Jurkat, Clone E6-1 (cell line): Measurements from ENCODE around the gene ADAM15.

ENCODE experiments used
- DNase-seq: peaks from one replicate; pipeline ENCODE4 v3.0.0-alpha.2; 2011; ENCODE audit warnings: low read depth, low spot score
- H3K4me3 ChIP-seq: 2 replicates; pipeline ENCODE4 v1.5.1; 2011; ENCODE audit warnings: mild to moderate bottlenecking, low read length, control low read depth, moderate library complexity

The ADAM15 gene

GRCh38 chr1:155044812-155045657 lies 6.1 kb upstream of the ADAM15 start:
- peak; percentile 60 for DNase-seq
- H3K4me3 ChIP-seq: no peak overlapping the region

- no peak overlapping the region for H3K4me3 ChIP-seq
- no peak for DNase-seq
These were observed 2.4 kb upstream of the ADAM15 start for GRCh38 chr1:155048449-155049334.

GRCh38 chr1:155049651-155050559 lies 1.2 kb upstream of the ADAM15 start:
- peak overlapping the region; percentile 69 for H3K4me3 ChIP-seq
- no peak for DNase-seq

- no peak for DNase-seq
- peak overlapping the region; percentile 52 for H3K4me3 ChIP-seq
These were observed 243 bp downstream of the ADAM15 start for GRCh38 chr1:155051342-155051776.

DNA sequence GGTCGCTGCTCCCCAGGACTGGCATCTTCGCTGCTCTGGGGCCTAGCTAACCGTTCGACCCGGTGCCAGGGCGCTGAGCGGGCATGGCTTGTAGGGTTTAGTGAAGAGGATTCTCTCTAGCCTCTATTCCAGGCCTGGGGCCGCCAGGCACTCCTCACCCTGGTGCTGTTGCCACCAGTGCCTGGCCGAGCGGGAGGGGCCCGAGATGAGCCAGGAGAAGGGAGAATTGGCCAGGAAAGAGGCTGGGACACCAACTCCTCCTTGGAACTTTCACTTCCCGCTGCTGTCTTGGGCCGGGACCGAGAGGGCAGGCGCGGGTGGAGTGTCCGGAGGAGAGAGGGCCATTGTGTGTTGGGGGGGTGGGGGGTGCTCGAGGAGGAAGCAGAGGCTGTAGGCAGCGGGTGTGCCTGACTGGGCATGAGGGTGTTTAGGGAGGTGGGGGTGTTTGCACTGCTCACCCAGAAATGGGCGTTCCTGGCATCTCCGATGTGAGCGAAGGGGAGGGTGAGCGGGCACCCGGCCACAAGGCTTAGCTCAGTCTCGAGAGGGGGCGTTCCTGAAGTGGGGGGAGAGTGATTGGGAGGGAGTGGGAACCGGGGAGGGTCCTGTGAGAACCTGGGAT lies 772 bp downstream of the ADAM15 start:
- peak overlapping the region; percentile 52 for H3K4me3 ChIP-seq
- no peak for DNase-seq

DNA sequence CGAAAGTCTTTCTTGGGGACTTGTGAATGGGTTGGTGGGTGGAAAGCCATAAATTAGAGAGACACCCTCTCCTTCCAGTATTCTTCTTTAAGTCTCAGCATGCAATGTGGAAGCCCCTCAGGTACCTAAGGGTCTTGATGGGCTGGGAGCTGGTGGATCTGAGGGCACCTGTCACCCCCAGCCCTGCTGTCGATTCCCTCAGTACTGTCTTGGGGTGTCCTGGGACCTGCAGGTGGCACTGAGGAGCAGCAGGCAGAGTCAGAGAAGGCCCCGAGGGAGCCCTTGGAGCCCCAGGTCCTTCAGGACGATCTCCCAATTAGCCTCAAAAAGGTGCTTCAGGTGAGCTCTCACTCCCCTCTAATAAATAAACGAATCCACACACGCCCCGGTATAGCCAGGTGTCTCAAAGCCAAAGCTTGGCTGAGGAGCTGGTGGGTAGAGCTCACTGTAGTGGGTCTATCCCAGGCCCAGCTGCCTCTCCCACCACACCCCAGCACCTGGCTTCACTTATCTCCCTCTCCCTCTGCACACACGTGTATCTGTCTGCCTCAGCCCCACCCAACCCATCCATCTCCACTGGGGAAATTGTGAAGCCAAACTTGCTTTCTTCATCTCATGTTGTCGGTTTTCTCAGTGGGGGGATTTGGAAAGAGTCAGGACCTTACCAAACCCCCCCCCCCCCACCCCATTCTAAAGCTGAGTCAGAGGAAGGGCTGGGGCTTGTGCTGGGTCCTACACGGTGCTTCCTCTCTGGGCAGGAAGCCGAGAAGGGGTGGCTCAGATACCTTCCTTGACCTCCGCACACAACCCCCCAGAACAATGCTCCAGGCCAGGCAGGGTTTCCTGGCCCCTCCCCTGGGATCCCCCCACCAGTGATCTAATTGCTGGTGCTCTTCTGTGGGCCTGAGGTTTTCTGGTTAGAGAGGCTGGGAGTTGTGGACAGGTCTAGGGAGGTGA lies 1.6 kb downstream of the ADAM15 start:
- DNase-seq: no peak
- H3K4me3 ChIP-seq: no peak overlapping the region

DNA sequence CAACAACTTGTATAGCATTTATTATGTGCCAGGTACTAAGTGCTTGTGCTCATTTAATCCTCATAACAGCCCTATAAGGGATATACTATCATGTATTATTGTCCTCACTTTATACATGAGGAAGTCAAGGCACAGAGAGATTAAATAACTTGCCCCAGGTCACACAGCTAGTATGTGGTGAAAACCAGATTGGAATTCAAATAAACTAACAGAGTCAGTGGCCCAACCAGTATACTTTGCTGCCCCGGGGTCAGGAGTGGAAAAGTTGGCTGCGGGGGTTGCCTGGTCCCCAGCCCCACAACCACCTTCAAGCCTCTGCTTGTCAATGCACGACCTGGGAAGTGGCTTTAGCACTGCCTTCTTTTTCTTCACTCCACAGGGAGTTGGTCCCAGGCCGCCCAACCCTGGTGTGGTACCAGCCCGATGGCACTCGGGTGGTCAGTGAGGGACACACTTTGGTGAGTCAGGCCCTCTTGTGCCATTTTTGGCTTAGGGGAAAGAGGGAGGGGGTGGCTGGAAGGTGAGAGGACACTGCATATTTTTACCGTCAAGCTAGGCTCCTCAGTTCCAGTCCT lies 2.5 kb downstream of the ADAM15 start:
- no peak for DNase-seq
- H3K4me3 ChIP-seq: no peak overlapping the region

DNA sequence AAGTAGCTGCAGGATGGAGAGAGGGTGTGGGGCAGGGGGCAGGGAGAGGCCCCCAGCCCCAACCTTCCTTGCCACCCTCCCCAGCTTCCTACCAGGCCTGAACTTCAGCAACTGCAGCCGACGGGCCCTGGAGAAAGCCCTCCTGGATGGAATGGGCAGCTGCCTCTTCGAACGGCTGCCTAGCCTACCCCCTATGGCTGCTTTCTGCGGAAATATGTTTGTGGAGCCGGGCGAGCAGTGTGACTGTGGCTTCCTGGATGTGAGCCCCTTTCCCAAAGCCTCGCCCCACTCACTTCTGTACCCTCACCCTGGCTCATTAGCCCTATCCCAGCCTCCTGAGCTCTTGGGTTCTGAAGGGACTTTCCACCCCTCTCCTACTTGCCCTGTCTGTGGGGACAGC lies 6.0 kb downstream of the ADAM15 start:
- no peak for DNase-seq
- no peak overlapping the region for H3K4me3 ChIP-seq

DNA sequence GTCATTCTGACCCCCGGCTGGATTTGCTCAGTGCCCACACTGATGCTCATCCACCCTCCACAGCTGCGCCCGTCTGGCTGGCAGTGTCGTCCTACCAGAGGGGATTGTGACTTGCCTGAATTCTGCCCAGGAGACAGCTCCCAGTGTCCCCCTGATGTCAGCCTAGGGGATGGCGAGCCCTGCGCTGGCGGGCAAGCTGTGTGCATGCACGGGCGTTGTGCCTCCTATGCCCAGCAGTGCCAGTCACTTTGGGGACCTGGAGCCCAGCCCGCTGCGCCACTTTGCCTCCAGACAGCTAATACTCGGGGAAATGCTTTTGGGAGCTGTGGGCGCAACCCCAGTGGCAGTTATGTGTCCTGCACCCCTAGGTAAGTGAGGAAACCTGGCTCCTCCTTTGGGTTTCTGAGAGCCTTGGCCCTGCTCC lies 6.7 kb downstream of the ADAM15 start:
- H3K4me3 ChIP-seq: no peak overlapping the region
- DNase-seq: no peak

DNA sequence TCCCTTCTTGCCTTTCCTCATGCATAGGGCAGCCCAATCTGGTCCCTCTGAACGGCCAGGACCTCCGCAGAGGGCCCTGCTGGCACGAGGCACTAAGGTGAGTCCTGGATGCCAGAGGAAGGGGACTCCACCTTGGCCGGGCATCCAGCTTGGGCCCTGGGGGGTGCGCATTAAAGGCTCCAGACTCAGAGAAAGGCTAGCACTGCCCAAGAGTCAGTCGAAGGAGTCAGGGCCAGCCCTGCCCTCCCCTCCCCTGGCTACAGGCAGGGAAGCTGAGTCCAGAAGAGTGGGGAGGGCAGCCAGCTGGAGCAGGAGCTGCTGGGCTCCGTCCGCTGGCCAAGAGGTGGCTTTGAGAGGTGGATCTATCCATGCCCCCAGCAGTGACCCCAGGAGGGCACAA lies 9.6 kb downstream of the ADAM15 start:
- H3K4me3 ChIP-seq: no peak overlapping the region
- no peak for DNase-seq

GRCh38 chr1:155061381-155062150 lies 10.4 kb downstream of the ADAM15 start:
- peak overlapping the region; percentile 79 for H3K4me3 ChIP-seq
- peak; percentile 95 for DNase-seq

GRCh38 chr1:155062151-155062686 lies 11.1 kb downstream of the ADAM15 start:
- no peak for DNase-seq
- H3K4me3 ChIP-seq: peak overlapping the region; percentile 79

- H3K4me3 ChIP-seq: peak overlapping the region; percentile 79
- peak; percentile 64 for DNase-seq
These were observed 11.7 kb downstream of the ADAM15 start for GRCh38 chr1:155062702-155063411.

DNA sequence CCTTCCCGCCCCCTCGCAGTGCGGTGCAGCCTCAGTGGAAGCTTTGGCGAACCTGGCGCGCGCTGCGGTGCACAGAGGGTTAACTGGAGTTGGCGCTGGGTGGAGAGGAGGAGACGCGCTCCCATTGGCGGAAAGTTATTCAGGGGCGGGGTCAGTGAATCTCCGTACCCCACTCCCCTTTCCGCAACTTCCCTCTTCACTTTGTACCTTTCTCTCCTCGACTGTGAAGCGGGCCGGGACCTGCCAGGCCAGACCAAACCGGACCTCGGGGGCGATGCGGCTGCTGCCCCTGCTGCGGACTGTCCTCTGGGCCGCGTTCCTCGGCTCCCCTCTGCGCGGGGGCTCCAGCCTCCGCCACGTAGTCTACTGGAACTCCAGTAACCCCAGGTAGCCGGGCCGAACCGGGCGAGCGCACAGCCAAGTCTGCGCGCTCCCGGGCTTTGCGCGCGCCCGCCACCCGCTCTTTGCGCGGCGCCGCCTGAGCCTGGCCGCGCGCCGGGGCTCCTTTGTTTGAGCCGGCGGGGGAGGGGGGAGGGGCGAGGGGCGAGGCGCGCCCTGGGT lies 12.5 kb downstream of the ADAM15 start, which contains the start of gene EFNA4:
Gene EFNA4, plus strand, starts transcription at position 191 of the 561 bp plus-strand sequence. Its CDS starts 84 bp downstream, at position 275.
- H3K4me3 ChIP-seq: peak within 1 kb of the TSS; percentile 79
- peak; percentile 90 for DNase-seq

- DNase-seq: no peak
- peak overlapping the region; percentile 79 for H3K4me3 ChIP-seq
These were observed 13.2 kb downstream of the ADAM15 start for GRCh38 chr1:155064111-155064831.
